DND-41 (cell line): ENCODE data around the gene ARHGEF16.

ENCODE experiments used
- ATAC-seq: fragments of 200-7000 bp; cut with Tn5 transposase; 3 replicates; pipeline ENCODE4 v1.9.1; 2021; ENCODE audit warnings: low read depth; ENCODE audit not compliant: insufficient read depth
- DNase-seq: peaks from one replicate; pipeline ENCODE4 v3.0.0-alpha.2; 2020
- H2AFZ ChIP-seq: 2 replicates; pipeline ENCODE4 v1.6.0; 2012; ENCODE audit warnings: low read depth, low read length
- H3K27ac ChIP-seq: 2 replicates; pipeline ENCODE4 v1.5.1; 2012; ENCODE audit warnings: low read length, inconsistent platforms
- H3K27me3 ChIP-seq: fragments of 200-600 bp; sonication (generic); 2 replicates; pipeline ENCODE4 v1.6.0; 2012; ENCODE audit warnings: low read length, mild to moderate bottlenecking, inconsistent platforms; ENCODE audit not compliant: insufficient read depth, poor library complexity
- H3K36me3 ChIP-seq: 2 replicates; pipeline ENCODE4 v1.5.1; 2012; ENCODE audit warnings: low read length, inconsistent platforms; ENCODE audit not compliant: insufficient read depth
- H3K4me1 ChIP-seq: 2 replicates; pipeline ENCODE4 v1.5.1; 2012; ENCODE audit warnings: mild to moderate bottlenecking, low read length; ENCODE audit not compliant: insufficient read depth
- H3K4me2 ChIP-seq: 2 replicates; pipeline ENCODE4 v1.6.0; 2012; ENCODE audit warnings: mild to moderate bottlenecking, moderate library complexity, low read length, inconsistent platforms; ENCODE audit not compliant: insufficient read depth
- H3K4me3 ChIP-seq, 2 experiments: fragments of 200-600 bp in 1 of 2; shearing (Covaris generic) in 1 of 2; 2 replicates each; pipeline ENCODE4 v1.5.1; 2012 to 2016; ENCODE audit warnings: inconsistent platforms in 2 of 2, low read length in 2 of 2, mild to moderate bottlenecking in 2 of 2, low read depth in 1 of 2, moderate library complexity in 1 of 2
- H3K79me2 ChIP-seq: 2 replicates; pipeline ENCODE4 v1.6.0; 2012; ENCODE audit warnings: low read length, inconsistent platforms; ENCODE audit not compliant: insufficient read depth
- H3K9ac ChIP-seq: 2 replicates; pipeline ENCODE4 v1.6.0; 2012; ENCODE audit warnings: low read depth, mild to moderate bottlenecking, inconsistent platforms, low read length, moderate library complexity
- H3K9me3 ChIP-seq: 2 replicates; pipeline ENCODE4 v1.5.1; 2012; ENCODE audit warnings: low read length, moderate library complexity, mild to moderate bottlenecking, inconsistent platforms; ENCODE audit not compliant: insufficient read depth, severe bottlenecking
- H4K20me1 ChIP-seq: 2 replicates; pipeline ENCODE4 v1.6.0; 2012; ENCODE audit warnings: low read length; ENCODE audit not compliant: insufficient read depth
- CTCF ChIP-seq: IDR thresholded peaks from 2 replicates; pipeline ENCODE4 v1.5.1; 2012; ENCODE audit warnings: borderline replicate concordance, low read length, moderate library complexity, mild to moderate bottlenecking; ENCODE audit not compliant: poor library complexity, severe bottlenecking; ENCODE audit errors: extremely low read depth
- EZH2 ChIP-seq: IDR thresholded peaks from 3 replicates; pipeline ENCODE4 v1.6.1; 2012; ENCODE audit warnings: borderline replicate concordance, low read depth, mild to moderate bottlenecking, moderate library complexity, low read length, inconsistent platforms; ENCODE audit not compliant: severe bottlenecking

ARHGEF16 gene

GRCh38 chr1:3459051-3459908, 4.8 kb downstream of the ARHGEF16 start:
- H2AFZ ChIP-seq: no peak overlapping the region
- H3K27me3 ChIP-seq: peaks cover under 1% of the 10 kb centered on the region
- ATAC-seq (no peak), DNase-seq (no peak)
- no peaks in the 10 kb centered on the region for H3K79me2 ChIP-seq
- TF ChIP-seq EZH2: no peak
- no peak for TF ChIP-seq CTCF
- no peak overlapping the region for H3K27ac ChIP-seq
- no peaks in the 10 kb centered on the region for H3K9me3 ChIP-seq
- H3K9ac ChIP-seq: no peak overlapping the region
- no peak overlapping the region for H3K4me3 ChIP-seq
- no peaks in the 10 kb centered on the region for H3K36me3 ChIP-seq
- H4K20me1 ChIP-seq: peaks cover 4% of the 10 kb centered on the region; the same call in 1 of the 2 replicates
- H3K4me2 ChIP-seq: no peak overlapping the region
- H3K4me1 ChIP-seq: no peaks in the 10 kb centered on the region; the same call in 1 of the 2 replicates

- Histone ChIP-seq H3K27ac (no peak overlapping the region), H3K36me3 (no peaks in the 10 kb centered on the region), H2AFZ (no peak overlapping the region), H3K4me3 (no peak overlapping the region), H3K4me2 (no peak overlapping the region), H3K27me3 (no peaks in the 10 kb centered on the region), H3K79me2 (no peaks in the 10 kb centered on the region), H3K4me1 (no peaks in the 10 kb centered on the region; the same call in 1 of the 2 replicates), H3K9ac (no peak overlapping the region), H4K20me1 (peaks cover 4% of the 10 kb centered on the region), H3K9me3 (no peaks in the 10 kb centered on the region)
- TF ChIP-seq EZH2 (no peak), CTCF (no peak)
- DNase-seq (no peak), ATAC-seq (no peak)
Measured at GRCh38 chr1:3459940-3460671, 5.6 kb downstream of the ARHGEF16 start.

GRCh38 chr1:3460672-3461131, 6.2 kb downstream of the ARHGEF16 start:
- Histone ChIP-seq H4K20me1 (peaks cover 4% of the 10 kb centered on the region), H3K9me3 (no peaks in the 10 kb centered on the region), H3K36me3 (no peaks in the 10 kb centered on the region), H3K79me2 (no peaks in the 10 kb centered on the region), H2AFZ (no peak overlapping the region), H3K4me2 (no peak overlapping the region), H3K9ac (no peak overlapping the region), H3K27ac (no peak overlapping the region), H3K4me1 (no peaks in the 10 kb centered on the region), H3K4me3 (no peak overlapping the region), H3K27me3 (peaks cover 1% of the 10 kb centered on the region)
- TF ChIP-seq CTCF: no peak
- TF ChIP-seq EZH2: no peak
- no peak for ATAC-seq
- no peak for DNase-seq
